HepG2 (cell line): ENCODE measurements around the gene STAMBPL1. TPM values are rescaled to one million over a fixed set of nuclear protein-coding genes. Genes with fewer than 3 reads are reported as not detected.

Experiments used
- ATAC-seq: fragments of 200-7000 bp; cut with Tn5 transposase; 3 replicates; pipeline ENCODE4 v1.9.1; 2020; ENCODE audit warnings: mild to moderate bottlenecking, moderate library complexity
- BruUV-seq: library from RNA; stranded (reverse); fragments of 400-500 nt; replicated peaks from 2 replicates; lab custom pipeline; 2021; lab: Mats Ljungman, UMichigan
- CTCF ChIA-PET: fragments of 300-600 bp; formaldehyde crosslinking; extraction: SDS; loops from one replicate; lab custom pipeline; 2021; ENCODE audit warnings: low total read pairs, inconsistent platforms, low intra/inter-chr PET ratio; lab: Yijun Ruan, JAX
- POLR2A ChIA-PET: fragments of 350-600 bp; sonication (Branson Sonifier 250); formaldehyde crosslinking; loops from one replicate; lab custom pipeline; 2020; ENCODE audit warnings: antibody characterized with exemption, inconsistent platforms; lab: Yijun Ruan, JAX
- DNase-seq: peaks from one replicate; pipeline ENCODE4 v3.0.0-alpha.2; 2015; ENCODE audit warnings: low spot score
- FAIRE-seq: peaks from 3 replicates; lab custom pipeline; 2011; peaks lifted over from hg19 to GRCh38; lab: Jason Lieb, UNC
- H2AFZ ChIP-seq: one replicate; pipeline ENCODE4 v1.6.1; 2011; ENCODE audit warnings: low read length, inconsistent platforms
- H3K27ac ChIP-seq: fragments of 300-600 bp; 3 replicates; pipeline ENCODE4 v1.8.0; 2011; ENCODE audit warnings: mixed run types, mild to moderate bottlenecking, mixed read lengths, low read length, inconsistent platforms; ENCODE audit not compliant: insufficient read depth; ENCODE audit errors: extremely low read length
- H3K27me3 ChIP-seq, 2 experiments: fragments of 200-600 bp in 1 of 2; 2 replicates in 1 of 2; 3 replicates in 1 of 2; pipeline versions ENCODE4 v1.6.0 to v1.8.0; 2011; ENCODE audit warnings: low read length in 2 of 2, mild to moderate bottlenecking in 2 of 2, moderate library complexity in 2 of 2, inconsistent platforms in 1 of 2; ENCODE audit not compliant: insufficient read depth in 2 of 2, control insufficient read depth in 1 of 2
- H3K36me3 ChIP-seq, 2 experiments: fragments of 200-600 bp in 1 of 2; replicated peaks in 1 of 2; 2 replicates in 1 of 2; 3 replicates in 1 of 2; pipeline versions ENCODE4 v1.5.1 to v1.8.0; 2011; ENCODE audit warnings: low read length in 2 of 2, inconsistent platforms in 1 of 2; ENCODE audit not compliant: insufficient read depth in 2 of 2, control insufficient read depth in 1 of 2
- H3K4me1 ChIP-seq: 2 replicates; pipeline ENCODE4 v1.5.1; 2012; ENCODE audit warnings: low read length, inconsistent platforms; ENCODE audit not compliant: insufficient read depth
- H3K4me2 ChIP-seq: 2 replicates; pipeline ENCODE4 v1.6.0; 2011; ENCODE audit warnings: low read depth, low read length, inconsistent platforms
- H3K4me3 ChIP-seq, 3 experiments: fragments of 200-600 bp in 1 of 3; sonication (generic), shearing (Covaris generic) in 1 of 3; replicated peaks in 1 of 3; 2 replicates each; pipeline ENCODE4 v1.5.1; 2011 to 2016; ENCODE audit warnings: low read length in 3 of 3, inconsistent platforms in 2 of 3, low read depth in 2 of 3, mild to moderate bottlenecking in 2 of 3, control low read depth in 1 of 3, mixed read lengths in 1 of 3; ENCODE audit not compliant: insufficient read depth in 1 of 3
- H3K79me2 ChIP-seq: one replicate; pipeline ENCODE4 v1.6.1; 2011; ENCODE audit warnings: low read length, inconsistent platforms; ENCODE audit not compliant: insufficient read depth
- H3K9ac ChIP-seq: 2 replicates; pipeline ENCODE4 v1.6.0; 2011; ENCODE audit warnings: mild to moderate bottlenecking, low read depth, low read length, inconsistent platforms; ENCODE audit not compliant: insufficient read depth
- H3K9me3 ChIP-seq: 2 replicates; pipeline ENCODE4 v1.5.1; 2012; ENCODE audit warnings: mild to moderate bottlenecking, low read length
- H4K20me1 ChIP-seq: 2 replicates; pipeline ENCODE4 v1.6.0; 2011; ENCODE audit warnings: inconsistent platforms, mild to moderate bottlenecking, low read length, moderate library complexity; ENCODE audit not compliant: insufficient read depth
- ARNT2 ChIP-seq: sonication (generic); formaldehyde crosslinking; IDR thresholded peaks from 2 replicates; pipeline ENCODE4 v1.8.0; 2022; ENCODE audit warnings: mild to moderate bottlenecking, low read depth, missing genetic modification reagents, moderate library complexity
- CAMTA2 ChIP-seq: sonication (generic); formaldehyde crosslinking; IDR thresholded peaks from 2 replicates; pipeline ENCODE4 v1.4.0; 2020; ENCODE audit warnings: mild to moderate bottlenecking, missing genetic modification reagents, borderline replicate concordance
- E2F2 ChIP-seq: sonication (generic); formaldehyde crosslinking; IDR thresholded peaks from 2 replicates; pipeline ENCODE4 v1.4.0; 2020; ENCODE audit warnings: missing genetic modification reagents, borderline replicate concordance
- HMG20B ChIP-seq: conservative IDR thresholded peaks from 2 replicates; pipeline ENCODE4 v1.6.1; 2016; ENCODE audit warnings: missing genetic modification reagents, missing compliant biosample characterization
- MED13 ChIP-seq: sonication (generic); formaldehyde crosslinking; IDR thresholded peaks from 2 replicates; pipeline ENCODE4 v1.5.0; 2020; ENCODE audit warnings: missing genetic modification reagents
- MIER3 ChIP-seq: IDR thresholded peaks from 2 replicates; pipeline ENCODE4 v1.6.1; 2016; ENCODE audit warnings: missing compliant biosample characterization, borderline replicate concordance
- MTF2 ChIP-seq: sonication (generic); formaldehyde crosslinking; IDR thresholded peaks from 2 replicates; pipeline ENCODE4 v1.5.0; 2020; ENCODE audit warnings: missing genetic modification reagents, borderline replicate concordance
- RBM39 ChIP-seq: fragments of 200-400 bp; formaldehyde crosslinking; IDR thresholded peaks from one replicate; pipeline ENCODE4 v1.6.1; 2018; ENCODE audit warnings: antibody characterized with exemption, mild to moderate bottlenecking, low read depth, low read length; ENCODE audit not compliant: poor library complexity, severe bottlenecking
- SUZ12 ChIP-seq: fragments of 150-350 bp; IDR thresholded peaks from 2 replicates; pipeline ENCODE4 v1.6.1; 2014; ENCODE audit warnings: low read depth, low read length
- THAP9 ChIP-seq: sonication (generic); formaldehyde crosslinking; IDR thresholded peaks from 2 replicates; pipeline ENCODE4; 2020; ENCODE audit warnings: missing genetic modification reagents, mild to moderate bottlenecking, borderline replicate concordance
- ZNF441 ChIP-seq: sonication (generic); formaldehyde crosslinking; IDR thresholded peaks from 2 replicates; pipeline ENCODE4 v1.7.0; 2021; ENCODE audit warnings: missing genetic modification reagents, borderline replicate concordance
- ZNF546 ChIP-seq: sonication (generic); formaldehyde crosslinking; conservative IDR thresholded peaks from 2 replicates; pipeline ENCODE4 v1.8.1; 2023; ENCODE audit warnings: mild to moderate bottlenecking, missing genetic modification reagents
- WGBS: methylation state at CpG from one replicate; pipeline ENCODE4 v1.1.6; 2017; ENCODE audit warnings: low lambda C conversion rate; 5-methylcytosine and 5-hydroxymethylcytosine counted together
- in situ Hi-C: cut with HindIII; loops from 2 replicates; pipeline ENCODE4 v1.10.0; 2017; ENCODE audit warnings: low pct_unique_long_range_greater_than_20kb; ENCODE audit not compliant: extremely low pct_ligation_motif_present
- intact Hi-C: fragments of 100-400 bp; cut with micrococcal nuclease; formaldehyde crosslinking; loops from one replicate; pipeline ENCODE4 v1.10.0; 2022; ENCODE audit not compliant: unreplicated experiment
- polyA plus RNA-seq, 8 experiments: library from polyadenylated mRNA; depleted of rRNA in 3 of 8; stranded (reverse) in 7 of 8; unstranded in 1 of 8; fragments of >200 nt; fragmentation: Illumina TruSeq in 4 of 8; extraction: Trizol in 4 of 8; gene quantifications; 2 replicates each; pipeline versions ENCODE4 v1.2.1 to v1.2.3, GENCODE V29; 2011 to 2016; ENCODE audit warnings: low read depth in 4 of 8, missing spikeins in 1 of 8, mixed read lengths in 1 of 8; ENCODE audit not compliant: insufficient read depth in 1 of 8
- total RNA-seq, 5 experiments: library from RNA; depleted of rRNA; stranded (reverse); fragments of >200 nt; fragmentation: Illumina TruSeq; extraction: Trizol; gene quantifications; 2 replicates each; pipeline ENCODE4 v1.2.3, GENCODE V29; 2016; ENCODE audit warnings: low read depth in 1 of 5
- TF ChIP-seq, protein P1 (sequence below): sonication (generic); formaldehyde crosslinking; IDR thresholded peaks from 2 replicates; pipeline ENCODE4 v1.4.0; 2020; ENCODE audit warnings: low read depth, mild to moderate bottlenecking, missing genetic modification reagents
- TF ChIP-seq, protein P2 (sequence below): IDR thresholded peaks from 2 replicates; pipeline ENCODE4 v1.6.1; 2016; ENCODE audit warnings: low read depth, control low read depth

STAMBPL1 gene
- total and polyA plus RNA-seq, 2 of the 13 experiments (the other 11 are each of a cell fraction or from before 2014, with no cell fraction given), result 1.4 to 1.5 TPM

- Histone ChIP-seq H3K4me3 (no peak overlapping the region), H3K27me3 (no peaks in the 10 kb centered on the region), H2AFZ (no peak overlapping the region), H3K4me1 (no peaks in the 10 kb centered on the region), H3K79me2 (no peaks in the 10 kb centered on the region), H3K36me3 (no peaks in the 10 kb centered on the region), H4K20me1 (no peaks in the 10 kb centered on the region), H3K9ac (no peak overlapping the region), H3K4me2 (no peak overlapping the region), H3K9me3 (no peaks in the 10 kb centered on the region), H3K27ac (no peak overlapping the region)
- 18% methylated on average over 8 of the region's 8 CpGs for WGBS
- ATAC-seq (no peak), FAIRE-seq (no peak), DNase-seq (no peak)
- intact Hi-C loops (no loop called here), in situ Hi-C loops (loop anchor here (25.0 kb wide), 1 partner anchor 381 kb away; the partner anchor contains the start of gene CH25H)
- BruUV-seq, result no TSS peak
- CTCF ChIA-PET, result no interaction called here
- POLR2A ChIA-PET, result no interaction called here
- TF ChIP-seq HMG20B (CRISPR knock-in tag), result no peak
- TF ChIP-seq ZNF546 (CRISPR knock-in tag), result no peak
- TF ChIP-seq, protein P1, sequence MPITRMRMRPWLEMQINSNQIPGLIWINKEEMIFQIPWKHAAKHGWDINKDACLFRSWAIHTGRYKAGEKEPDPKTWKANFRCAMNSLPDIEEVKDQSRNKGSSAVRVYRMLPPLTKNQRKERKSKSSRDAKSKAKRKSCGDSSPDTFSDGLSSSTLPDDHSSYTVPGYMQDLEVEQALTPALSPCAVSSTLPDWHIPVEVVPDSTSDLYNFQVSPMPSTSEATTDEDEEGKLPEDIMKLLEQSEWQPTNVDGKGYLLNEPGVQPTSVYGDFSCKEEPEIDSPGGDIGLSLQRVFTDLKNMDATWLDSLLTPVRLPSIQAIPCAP (CRISPR knock-in tag), result no peak
- TF ChIP-seq ZNF441 (CRISPR knock-in tag), result no peak
- TF ChIP-seq THAP9 (CRISPR knock-in tag), result no peak
- TF ChIP-seq MIER3 (CRISPR knock-in tag), result no peak
- TF ChIP-seq MTF2 (CRISPR knock-in tag), result no peak
- no peak for TF ChIP-seq CAMTA2 (CRISPR knock-in tag)
- TF ChIP-seq ARNT2, result no peak
- no peak for TF ChIP-seq E2F2 (CRISPR knock-in tag)
- no peak for TF ChIP-seq RBM39
- TF ChIP-seq, protein P2, sequence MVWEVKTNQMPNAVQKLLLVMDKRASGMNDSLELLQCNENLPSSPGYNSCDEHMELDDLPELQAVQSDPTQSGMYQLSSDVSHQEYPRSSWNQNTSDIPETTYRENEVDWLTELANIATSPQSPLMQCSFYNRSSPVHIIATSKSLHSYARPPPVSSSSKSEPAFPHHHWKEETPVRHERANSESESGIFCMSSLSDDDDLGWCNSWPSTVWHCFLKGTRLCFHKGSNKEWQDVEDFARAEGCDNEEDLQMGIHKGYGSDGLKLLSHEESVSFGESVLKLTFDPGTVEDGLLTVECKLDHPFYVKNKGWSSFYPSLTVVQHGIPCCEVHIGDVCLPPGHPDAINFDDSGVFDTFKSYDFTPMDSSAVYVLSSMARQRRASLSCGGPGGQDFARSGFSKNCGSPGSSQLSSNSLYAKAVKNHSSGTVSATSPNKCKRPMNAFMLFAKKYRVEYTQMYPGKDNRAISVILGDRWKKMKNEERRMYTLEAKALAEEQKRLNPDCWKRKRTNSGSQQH (CRISPR knock-in tag), result no peak
- no peak for TF ChIP-seq MED13 (CRISPR knock-in tag)
- TF ChIP-seq SUZ12, result no peak
These were observed 48.3 kb upstream of the STAMBPL1 start for GRCh38 chr10:88831709-88832108.
